Activated CD4-positive, alpha-beta T cell treated with anti-CD3 and anti-CD28 coated beads for 4 hours (primary cell): ENCODE results near the gene FBL.
"Not testable (repeated sequence)": the region's sequence is repeated elsewhere in the genome, so short reads cannot be mapped to it uniquely, and the experiment has no call there.

Experiments
- DNase-seq, 2 donors: peaks; one replicate each; pipeline ENCODE4 v3.0.0-alpha.2; 2020

Gene FBL

GRCh38 chr19:39845933-39846677 lies at the start of gene FBL:
Gene FBL, minus strand, starts transcription at chr19:39846379. Its CDS starts 79 bp downstream, at chr19:39846300.
- DNase-seq: peak; percentile 98 to 99

- DNase-seq: not testable (repeated sequence)
These were observed 48.9 kb upstream of the FBL start for GRCh38 chr19:39895096-39895495.

GRCh38 chr19:39894236-39894606 lies 48.0 kb upstream of the FBL start:
- DNase-seq: not testable (repeated sequence)

GRCh38 chr19:39893366-39894235 lies 47.4 kb upstream of the FBL start:
- peak in 1 of 2 donors; percentile 29 for DNase-seq

- DNase-seq: not testable (repeated sequence)
These were observed 46.3 kb upstream of the FBL start for GRCh38 chr19:39892506-39892902.

- DNase-seq: peak in 1 of 2 donors; percentile 17
These were observed 45.7 kb upstream of the FBL start for GRCh38 chr19:39891660-39892505.

- DNase-seq: no peak
These were observed 44.8 kb upstream of the FBL start for GRCh38 chr19:39890755-39891551.

GRCh38 chr19:39889872-39890754 lies 43.9 kb upstream of the FBL start:
- DNase-seq: not testable (repeated sequence)

- DNase-seq: not testable (repeated sequence)
These were observed 41.3 kb upstream of the FBL start for GRCh38 chr19:39887456-39887951.

GRCh38 chr19:39885821-39886554 lies 39.8 kb upstream of the FBL start:
- not testable (repeated sequence) for DNase-seq

GRCh38 chr19:39884721-39885120 lies 38.5 kb upstream of the FBL start:
- DNase-seq: not testable (repeated sequence)

- not testable (repeated sequence) for DNase-seq
These were observed 36.5 kb upstream of the FBL start for GRCh38 chr19:39882645-39883044.

GRCh38 chr19:39881495-39882110 lies 35.4 kb upstream of the FBL start:
- DNase-seq: peak in 1 of 2 donors; percentile 35

GRCh38 chr19:39880241-39880640 lies 34.1 kb upstream of the FBL start:
- DNase-seq: not testable (repeated sequence)

GRCh38 chr19:39879796-39880195 lies 33.6 kb upstream of the FBL start:
- DNase-seq: not testable (repeated sequence)

- DNase-seq: not testable (repeated sequence)
These were observed 32.7 kb upstream of the FBL start for GRCh38 chr19:39878866-39879265.

- DNase-seq: no peak
These were observed 32.2 kb upstream of the FBL start for GRCh38 chr19:39878398-39878797.

GRCh38 chr19:39877982-39878381 lies 31.8 kb upstream of the FBL start:
- DNase-seq: not testable (repeated sequence)

GRCh38 chr19:39877488-39877887 lies 31.3 kb upstream of the FBL start:
- DNase-seq: not testable (repeated sequence)
